Measurements from ENCODE around the gene EPHA1.

Gene EPHA1

GRCh38 chr7:143390104-143390772 is 18.4 kb downstream of the EPHA1 start:
- DNase-seq (ENCODE audit: low spot score) (no peak), ATAC-seq (ENCODE audit: low read depth) (no peak)
- H3K4me1 ChIP-seq (ENCODE audit: insufficient read depth, poor library complexity, severe bottlenecking): no peaks in the 10 kb centered on the region
- H3K9me3 ChIP-seq (ENCODE audit: severe bottlenecking): no peaks in the 10 kb centered on the region
- no peak overlapping the region for H3K27ac ChIP-seq (ENCODE audit: poor library complexity, severe bottlenecking)
- no peaks in the 10 kb centered on the region for H3K27me3 ChIP-seq (ENCODE audit: insufficient read depth, poor library complexity, severe bottlenecking)
- H3K36me3 ChIP-seq (ENCODE audit: low read depth): peaks cover 98% of the 10 kb centered on the region
- TF ChIP-seq CTCF (IDR thresholded peaks at IDR 0.05; ENCODE audit: poor library complexity, severe bottlenecking): no peak
- no peak overlapping the region for H3K4me3 ChIP-seq (ENCODE audit: severe bottlenecking)

GRCh38 chr7:143389316-143390103 is 19.1 kb downstream of the EPHA1 start:
- Histone ChIP-seq H3K27me3 (ENCODE audit: insufficient read depth, poor library complexity, severe bottlenecking) (no peaks in the 10 kb centered on the region), H3K9me3 (ENCODE audit: severe bottlenecking) (no peaks in the 10 kb centered on the region), H3K4me3 (ENCODE audit: severe bottlenecking) (no peak overlapping the region), H3K4me1 (ENCODE audit: insufficient read depth, poor library complexity, severe bottlenecking) (no peaks in the 10 kb centered on the region), H3K27ac (ENCODE audit: poor library complexity, severe bottlenecking) (no peak overlapping the region), H3K36me3 (ENCODE audit: low read depth) (peaks cover 98% of the 10 kb centered on the region)
- ATAC-seq (ENCODE audit: low read depth) (no peak), DNase-seq (ENCODE audit: low spot score) (no peak)
- TF ChIP-seq CTCF (IDR thresholded peaks at IDR 0.05; ENCODE audit: poor library complexity, severe bottlenecking): no peak

- no peak for DNase-seq (ENCODE audit: low spot score)
- H3K27ac ChIP-seq (ENCODE audit: poor library complexity, severe bottlenecking): no peak overlapping the region
- ATAC-seq (ENCODE audit: low read depth): no peak
- H3K36me3 ChIP-seq (ENCODE audit: low read depth): peaks cover 98% of the 10 kb centered on the region
- peaks cover 6% of the 10 kb centered on the region for H3K4me1 ChIP-seq (ENCODE audit: insufficient read depth, poor library complexity, severe bottlenecking)
- no peak for TF ChIP-seq CTCF (IDR thresholded peaks at IDR 0.05; ENCODE audit: poor library complexity, severe bottlenecking)
- H3K4me3 ChIP-seq (ENCODE audit: severe bottlenecking): no peak overlapping the region
- H3K27me3 ChIP-seq (ENCODE audit: insufficient read depth, poor library complexity, severe bottlenecking): no peaks in the 10 kb centered on the region
- H3K9me3 ChIP-seq (ENCODE audit: severe bottlenecking): no peaks in the 10 kb centered on the region
Measured at GRCh38 chr7:143388491-143389101, 20.1 kb downstream of the EPHA1 start.

- TF ChIP-seq CTCF (IDR thresholded peaks at IDR 0.05; ENCODE audit: poor library complexity, severe bottlenecking): no peak
- peaks cover 7% of the 10 kb centered on the region for H3K4me1 ChIP-seq (ENCODE audit: insufficient read depth, poor library complexity, severe bottlenecking)
- H3K36me3 ChIP-seq (ENCODE audit: low read depth): peaks cover 98% of the 10 kb centered on the region
Measured at GRCh38 chr7:143388051-143388450, 20.6 kb downstream of the EPHA1 start.

More at GRCh38 chr7:143388051-143388450, 20.6 kb downstream of the EPHA1 start:
- DNase-seq (ENCODE audit: low spot score) (no peak), ATAC-seq (ENCODE audit: low read depth) (no peak)
- Histone ChIP-seq H3K27me3 (ENCODE audit: insufficient read depth, poor library complexity, severe bottlenecking) (no peaks in the 10 kb centered on the region), H3K27ac (ENCODE audit: poor library complexity, severe bottlenecking) (no peak overlapping the region), H3K9me3 (ENCODE audit: severe bottlenecking) (no peaks in the 10 kb centered on the region), H3K4me3 (ENCODE audit: severe bottlenecking) (no peak overlapping the region)

All from RWPE2 (cell line).